GM23338 (cell line): Measurements from ENCODE around the gene USP20. TPM values are rescaled to one million over a fixed set of nuclear protein-coding genes. Genes with fewer than 3 reads are reported as not detected.

ENCODE experiments used
- ATAC-seq: fragments of 200-7000 bp; cut with Tn5 transposase; 3 replicates; pipeline ENCODE4 v1.9.1; 2020
- DNase-seq: peaks from one replicate; pipeline ENCODE4 v3.0.0-alpha.2; 2015; ENCODE audit warnings: low spot score
- H2AFZ ChIP-seq: fragments of 200-600 bp; sonication (generic); 2 replicates; pipeline ENCODE4 v1.8.0; 2016; ENCODE audit warnings: antibody characterized with exemption, mild to moderate bottlenecking, moderate library complexity
- H3F3A ChIP-seq: fragments of 200-600 bp; sonication (generic); replicated peaks from 2 replicates; pipeline ENCODE4 v1.8.0; 2017; ENCODE audit warnings: antibody characterized with exemption, mixed run types, low read depth
- H3K27ac ChIP-seq: fragments of 200-600 bp; sonication (generic); 2 replicates; pipeline ENCODE4 v1.6.1; 2016; ENCODE audit warnings: low read depth
- H3K27me3 ChIP-seq: fragments of 200-600 bp; sonication (generic); 2 replicates; pipeline ENCODE4 v1.8.0; 2016; ENCODE audit warnings: mild to moderate bottlenecking, mixed run types, moderate library complexity; ENCODE audit not compliant: insufficient read depth
- H3K36me3 ChIP-seq: fragments of 200-600 bp; sonication (generic); 2 replicates; pipeline ENCODE4 v1.8.0; 2016; ENCODE audit warnings: mild to moderate bottlenecking; ENCODE audit not compliant: insufficient read depth
- H3K4me1 ChIP-seq: fragments of 200-600 bp; sonication (generic); 2 replicates; pipeline ENCODE4 v1.8.0; 2016; ENCODE audit warnings: mild to moderate bottlenecking, moderate library complexity; ENCODE audit not compliant: insufficient read depth
- H3K4me2 ChIP-seq: fragments of 200-600 bp; sonication (generic); 2 replicates; pipeline ENCODE4 v1.7.1; 2017; ENCODE audit warnings: mixed run types
- H3K4me3 ChIP-seq: fragments of 200-600 bp; sonication (generic); 2 replicates; pipeline ENCODE4 v1.6.1; 2016; ENCODE audit warnings: mixed run types
- H3K79me2 ChIP-seq: fragments of 200-600 bp; sonication (generic); replicated peaks from 2 replicates; pipeline ENCODE4 v1.8.0; 2017; ENCODE audit warnings: mild to moderate bottlenecking; ENCODE audit not compliant: insufficient read depth
- H3K9me2 ChIP-seq: fragments of 200-600 bp; sonication (generic); 2 replicates; pipeline ENCODE4 v1.8.0; 2017; ENCODE audit not compliant: insufficient read depth
- H4K20me1 ChIP-seq: fragments of 200-600 bp; sonication (generic); replicated peaks from 2 replicates; pipeline ENCODE4 v1.8.0; 2017; ENCODE audit warnings: mild to moderate bottlenecking; ENCODE audit not compliant: insufficient read depth
- H3K27ac Mint-ChIP-seq: 2 replicates; pipeline ENCODE4 v1.8.0; 2020; ENCODE audit warnings: inconsistent platforms, mild to moderate bottlenecking, moderate library complexity, mixed read lengths
- H3K27me3 Mint-ChIP-seq: 3 replicates; pipeline ENCODE4 v1.8.0; 2022; ENCODE audit warnings: low read depth, mild to moderate bottlenecking, moderate library complexity, mixed read lengths, inconsistent platforms; ENCODE audit not compliant: insufficient read depth, poor library complexity
- H3K36me3 Mint-ChIP-seq: 3 replicates; pipeline ENCODE4 v1.8.0; 2021; ENCODE audit warnings: low read depth, mild to moderate bottlenecking, inconsistent platforms, moderate library complexity, mixed read lengths
- H3K4me1 Mint-ChIP-seq: 3 replicates; pipeline ENCODE4 v1.8.0; 2020; ENCODE audit warnings: mild to moderate bottlenecking, inconsistent platforms, mixed read lengths
- H3K4me3 Mint-ChIP-seq: 3 replicates; pipeline ENCODE4 v1.8.0; 2021; ENCODE audit warnings: moderate library complexity, mild to moderate bottlenecking, inconsistent platforms, mixed read lengths
- H3K9me3 Mint-ChIP-seq: 3 replicates; pipeline ENCODE4 v1.8.0; 2020; ENCODE audit warnings: moderate library complexity, mild to moderate bottlenecking, inconsistent platforms, mixed read lengths
- CREB1 ChIP-seq: fragments of 250-450 bp; sonication (Bioruptor Pico); IDR thresholded peaks from 2 replicates; pipeline ENCODE4 v1.5.0; 2020; ENCODE audit warnings: low read depth, mild to moderate bottlenecking, moderate library complexity
- EZH2phosphoT487 ChIP-seq: fragments of 200-600 bp; sonication (generic); IDR thresholded peaks from one replicate; pipeline ENCODE4 v1.8.1; 2018; ENCODE audit warnings: antibody characterized with exemption; ENCODE audit not compliant: unreplicated experiment
- JUNB ChIP-seq: IDR thresholded peaks from one replicate; pipeline ENCODE4 v1.6.1; 2016; ENCODE audit warnings: antibody characterized with exemption; ENCODE audit not compliant: unreplicated experiment
- NANOG ChIP-seq: IDR thresholded peaks from 2 replicates; pipeline ENCODE4 v1.6.1; 2016; ENCODE audit warnings: antibody characterized with exemption, borderline replicate concordance
- POLR2AphosphoS5 ChIP-seq: IDR thresholded peaks from 2 replicates; pipeline ENCODE4 v1.6.1; 2016; ENCODE audit warnings: antibody characterized with exemption, low read depth
- REST ChIP-seq: IDR thresholded peaks from one replicate; pipeline ENCODE4 v1.6.1; 2018; ENCODE audit warnings: antibody characterized with exemption; ENCODE audit not compliant: unreplicated experiment
- STAT1 ChIP-seq: IDR thresholded peaks from one replicate; pipeline ENCODE4 v1.6.1; 2016; ENCODE audit warnings: antibody characterized with exemption; ENCODE audit not compliant: unreplicated experiment
- ZNF114 ChIP-seq: fragments of 250-450 bp; sonication (Bioruptor Pico); IDR thresholded peaks from 2 replicates; pipeline ENCODE4 v1.5.0; 2020; ENCODE audit warnings: mild to moderate bottlenecking, moderate library complexity
- ZNF331 ChIP-seq: fragments of 250-450 bp; sonication (Bioruptor Pico); IDR thresholded peaks from 2 replicates; pipeline ENCODE4 v1.5.0; 2020; ENCODE audit warnings: low read depth, mild to moderate bottlenecking, moderate library complexity
- ZNF462 ChIP-seq: fragments of 250-450 bp; sonication (Bioruptor Pico); IDR thresholded peaks from 2 replicates; pipeline ENCODE4 v1.5.0; 2020; ENCODE audit warnings: mild to moderate bottlenecking, moderate library complexity
- polyA plus RNA-seq: library from polyadenylated mRNA; unstranded; fragments of >200 nt; fragmentation: Nextera tagmentation; extraction: Ambion mirVana; gene quantifications from 2 replicates; pipeline ENCODE4 v1.2.1, GENCODE V29; 2016
- total RNA-seq: library from RNA; depleted of rRNA; stranded (reverse); fragments of >200 nt; shearing (Covaris generic); gene quantifications from 2 replicates; pipeline ENCODE4 v1.2.3, GENCODE V29; 2014
- TF ChIP-seq, protein P1 (sequence below): IDR thresholded peaks from 2 replicates; pipeline ENCODE4 v1.6.1; 2016; ENCODE audit warnings: antibody characterized with exemption
- TF ChIP-seq, protein P2 (sequence below), 2 experiments: fragments of 200-600 bp in 1 of 2; sonication (generic) in 1 of 2; conservative IDR thresholded peaks; 2 replicates each; pipeline versions ENCODE4 v1.5.1 to v1.6.1; 2016 to 2017; ENCODE audit warnings: antibody characterized with exemption in 2 of 2, low read depth in 2 of 2, mild to moderate bottlenecking in 2 of 2, moderate library complexity in 1 of 2

USP20 gene
- total and polyA plus RNA-seq, 2 experiments from 2014 or later = 10.4 to 13.0 TPM

DNA sequence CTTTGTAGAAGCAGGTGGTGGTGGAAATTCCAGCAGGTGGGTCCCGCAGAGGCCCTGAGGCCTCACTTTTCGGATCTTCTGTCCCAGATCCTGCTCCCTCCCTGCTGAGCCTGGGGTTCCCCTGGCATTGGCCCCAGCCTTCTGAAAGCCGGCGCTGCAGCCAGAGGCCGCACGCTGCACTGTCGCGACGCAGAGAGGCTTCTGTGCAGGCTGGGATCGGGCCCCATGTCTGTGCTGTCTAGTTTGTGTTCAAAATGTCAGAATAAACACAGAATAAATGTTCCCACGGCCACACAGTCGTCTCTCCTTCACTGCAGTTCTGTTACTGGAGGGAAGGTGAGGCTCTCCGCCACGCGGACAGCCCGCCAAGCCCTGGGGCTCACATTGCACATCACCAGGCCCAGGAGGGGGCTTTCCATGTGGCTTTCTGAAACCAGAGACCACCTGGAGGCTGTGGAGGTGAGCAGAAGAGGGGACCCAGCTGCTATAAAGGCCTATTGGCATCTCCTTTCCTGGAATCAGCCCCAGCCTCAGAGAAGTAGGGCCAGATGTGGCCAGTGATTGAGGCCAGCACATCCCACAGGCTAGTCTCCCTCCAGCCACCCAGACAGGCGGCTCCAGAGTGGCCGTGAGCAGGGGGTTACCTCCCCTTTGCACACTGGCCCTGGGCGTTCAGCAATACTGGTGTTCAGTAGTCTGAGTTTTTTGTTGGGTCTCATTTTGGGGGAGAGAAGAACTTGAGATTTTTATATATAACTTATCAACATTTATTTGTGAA, 46.5 kb downstream of the USP20 start:
- Mint-ChIP-seq H3K4me3 (no peak overlapping the region), H3K4me1 (peaks cover 37% of the 10 kb centered on the region), H3K9me3 (no peaks in the 10 kb centered on the region), H3K27ac (no peak overlapping the region), H3K27me3 (peaks cover 22% of the 10 kb centered on the region), H3K36me3 (no peaks in the 10 kb centered on the region)
- no peaks in the 10 kb centered on the region for H3K79me2 ChIP-seq
- no peaks in the 10 kb centered on the region for H3K27me3 ChIP-seq
- no peak overlapping the region for H3K4me3 ChIP-seq
- H3K36me3 ChIP-seq = no peaks in the 10 kb centered on the region
- TF ChIP-seq, protein P1, sequence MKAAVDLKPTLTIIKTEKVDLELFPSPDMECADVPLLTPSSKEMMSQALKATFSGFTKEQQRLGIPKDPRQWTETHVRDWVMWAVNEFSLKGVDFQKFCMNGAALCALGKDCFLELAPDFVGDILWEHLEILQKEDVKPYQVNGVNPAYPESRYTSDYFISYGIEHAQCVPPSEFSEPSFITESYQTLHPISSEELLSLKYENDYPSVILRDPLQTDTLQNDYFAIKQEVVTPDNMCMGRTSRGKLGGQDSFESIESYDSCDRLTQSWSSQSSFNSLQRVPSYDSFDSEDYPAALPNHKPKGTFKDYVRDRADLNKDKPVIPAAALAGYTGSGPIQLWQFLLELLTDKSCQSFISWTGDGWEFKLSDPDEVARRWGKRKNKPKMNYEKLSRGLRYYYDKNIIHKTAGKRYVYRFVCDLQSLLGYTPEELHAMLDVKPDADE = no peak
- TF ChIP-seq CREB1 (CRISPR knock-in tag) = no peak
- no peak for TF ChIP-seq REST
- no peak for TF ChIP-seq POLR2AphosphoS5
- TF ChIP-seq, protein P2, sequence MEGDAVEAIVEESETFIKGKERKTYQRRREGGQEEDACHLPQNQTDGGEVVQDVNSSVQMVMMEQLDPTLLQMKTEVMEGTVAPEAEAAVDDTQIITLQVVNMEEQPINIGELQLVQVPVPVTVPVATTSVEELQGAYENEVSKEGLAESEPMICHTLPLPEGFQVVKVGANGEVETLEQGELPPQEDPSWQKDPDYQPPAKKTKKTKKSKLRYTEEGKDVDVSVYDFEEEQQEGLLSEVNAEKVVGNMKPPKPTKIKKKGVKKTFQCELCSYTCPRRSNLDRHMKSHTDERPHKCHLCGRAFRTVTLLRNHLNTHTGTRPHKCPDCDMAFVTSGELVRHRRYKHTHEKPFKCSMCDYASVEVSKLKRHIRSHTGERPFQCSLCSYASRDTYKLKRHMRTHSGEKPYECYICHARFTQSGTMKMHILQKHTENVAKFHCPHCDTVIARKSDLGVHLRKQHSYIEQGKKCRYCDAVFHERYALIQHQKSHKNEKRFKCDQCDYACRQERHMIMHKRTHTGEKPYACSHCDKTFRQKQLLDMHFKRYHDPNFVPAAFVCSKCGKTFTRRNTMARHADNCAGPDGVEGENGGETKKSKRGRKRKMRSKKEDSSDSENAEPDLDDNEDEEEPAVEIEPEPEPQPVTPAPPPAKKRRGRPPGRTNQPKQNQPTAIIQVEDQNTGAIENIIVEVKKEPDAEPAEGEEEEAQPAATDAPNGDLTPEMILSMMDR (conservative IDR thresholded peaks at IDR 0.05; ENCODE audit: low read depth in 2 of 2) = no peak
- TF ChIP-seq NANOG = no peak
- no peak for TF ChIP-seq JUNB
- no peak for TF ChIP-seq ZNF462 (CRISPR knock-in tag)
- no peak for TF ChIP-seq ZNF331 (CRISPR knock-in tag)
- no peak for TF ChIP-seq STAT1
- no peak for TF ChIP-seq EZH2phosphoT487
- TF ChIP-seq ZNF114 (CRISPR knock-in tag) = no peak
- no peak overlapping the region for H2AFZ ChIP-seq
- H4K20me1 ChIP-seq = no peaks in the 10 kb centered on the region
- no peak overlapping the region for H3K27ac ChIP-seq
- H3K9me2 ChIP-seq = no peaks in the 10 kb centered on the region
- no peak for ATAC-seq
- no peak for DNase-seq
- no peak overlapping the region for H3K4me2 ChIP-seq
- peaks cover 26% of the 10 kb centered on the region for H3K4me1 ChIP-seq
- H3F3A ChIP-seq = peaks cover 8% of the 10 kb centered on the region
